ENCODE data around the gene TYW1B. TPM values are rescaled to one million over a fixed set of nuclear protein-coding genes. Genes with fewer than 3 reads are reported as not detected.
A peak's percentile ranks its signal among the peaks of the same experiment; 100 is the strongest.
"Not testable (repeated sequence)": the region's sequence is repeated elsewhere in the genome, so short reads cannot be mapped to it uniquely, and the experiment has no call there.

TYW1B gene
- total RNA-seq, 1 donor from 2014 or later = 2.0 TPM

DNA sequence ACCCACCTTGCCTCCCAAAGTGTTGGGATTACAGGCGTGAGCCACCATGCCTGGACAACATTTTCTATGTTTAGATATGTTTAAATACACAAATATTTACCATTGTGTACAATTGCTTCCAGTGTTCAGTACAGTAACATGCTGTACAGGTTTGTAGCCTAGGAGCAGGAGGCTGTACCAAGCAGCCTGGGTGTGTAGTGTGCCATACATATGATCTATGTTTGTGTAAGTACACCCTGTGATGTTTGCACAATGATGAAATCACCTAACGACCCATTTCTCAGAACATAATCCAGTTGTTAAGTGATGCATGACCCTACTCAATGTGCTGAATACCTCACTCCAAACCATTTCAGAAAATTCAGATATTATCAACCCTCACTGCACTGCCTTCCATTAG lies 24.9 kb upstream of the TYW1B start:
- not testable (repeated sequence) for H3K27ac Mint-ChIP-seq (ENCODE audit: unreplicated experiment); H3K36me3 Mint-ChIP-seq (ENCODE audit: low read depth, unreplicated experiment); H3K79me2 ChIP-seq (ENCODE audit: insufficient read depth, low read length); H3K36me3 ChIP-seq (ENCODE audit: insufficient read depth, low read length); H3K9me3 ChIP-seq (ENCODE audit: insufficient read depth, low read depth, low read length); H3K4me1 Mint-ChIP-seq (ENCODE audit: low read depth, unreplicated experiment); H3K27me3 Mint-ChIP-seq (ENCODE audit: low read depth, unreplicated experiment); H4K20me1 ChIP-seq (ENCODE audit: insufficient read depth, low read length); H3K4me3 Mint-ChIP-seq (ENCODE audit: unreplicated experiment); H2AFZ ChIP-seq (ENCODE audit: low read depth, low read length); H3K9ac ChIP-seq (ENCODE audit: low read length); DNase-seq (ENCODE audit: low read depth); H3K4me1 ChIP-seq (ENCODE audit: insufficient read depth, low read length); H3K27me3 ChIP-seq (ENCODE audit: insufficient read depth, low read length); H3K4me2 ChIP-seq (ENCODE audit: low read length); H3K9me3 Mint-ChIP-seq (ENCODE audit: unreplicated experiment); H3K4me3 ChIP-seq (ENCODE audit: insufficient read depth, low read depth, low read length); H3K27ac ChIP-seq (ENCODE audit: low read depth, low read length); FAIRE-seq

GRCh38 chr7:72850746-72851145 lies 22.7 kb upstream of the TYW1B start:
- not testable (repeated sequence) for H3K9me3 Mint-ChIP-seq (ENCODE audit: unreplicated experiment)

DNA sequence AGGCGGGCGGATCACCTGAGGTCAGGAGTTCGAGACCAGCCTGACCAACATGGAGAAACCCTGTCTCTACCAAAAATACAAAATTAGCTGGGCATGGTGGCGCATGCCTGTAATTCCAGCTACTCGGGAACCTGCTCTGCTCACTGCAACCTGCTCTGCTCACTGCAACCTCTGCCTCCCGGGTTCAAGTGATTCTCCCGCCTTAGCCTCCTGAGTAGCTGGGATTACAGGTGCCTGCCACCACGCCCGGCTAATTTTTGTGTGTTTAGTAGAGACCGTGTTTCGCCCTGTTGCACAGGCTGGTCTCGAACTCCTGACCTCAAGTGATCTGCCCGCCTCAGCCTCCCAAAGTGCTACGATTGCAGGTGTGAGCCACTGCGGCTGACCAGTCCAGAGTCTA lies 16.1 kb upstream of the TYW1B start:
- not testable (repeated sequence) for H3K27ac ChIP-seq (ENCODE audit: low read depth, low read length); FAIRE-seq; H3K27ac Mint-ChIP-seq (ENCODE audit: unreplicated experiment); H4K20me1 ChIP-seq (ENCODE audit: insufficient read depth, low read length); H3K4me1 ChIP-seq (ENCODE audit: insufficient read depth, low read length); H3K79me2 ChIP-seq (ENCODE audit: insufficient read depth, low read length); DNase-seq (ENCODE audit: low read depth); H3K27me3 ChIP-seq (ENCODE audit: insufficient read depth, low read length); H3K9me3 ChIP-seq (ENCODE audit: insufficient read depth, low read depth, low read length); H3K4me1 Mint-ChIP-seq (ENCODE audit: low read depth, unreplicated experiment); H2AFZ ChIP-seq (ENCODE audit: low read depth, low read length); H3K4me3 Mint-ChIP-seq (ENCODE audit: unreplicated experiment); H3K27me3 Mint-ChIP-seq (ENCODE audit: low read depth, unreplicated experiment); H3K36me3 ChIP-seq (ENCODE audit: insufficient read depth, low read length); H3K4me3 ChIP-seq (ENCODE audit: insufficient read depth, low read depth, low read length); H3K4me2 ChIP-seq (ENCODE audit: low read length); H3K9ac ChIP-seq (ENCODE audit: low read length)
- Mint-ChIP-seq H3K36me3 (ENCODE audit: low read depth, unreplicated experiment) (peaks cover 15% of the 10 kb centered on the region), H3K9me3 (ENCODE audit: unreplicated experiment) (peaks cover 11% of the 10 kb centered on the region)

More at GRCh38 chr7:72850746-72851145, 22.7 kb upstream of the TYW1B start:
- not testable (repeated sequence) for H3K79me2 ChIP-seq (ENCODE audit: insufficient read depth, low read length); H3K4me2 ChIP-seq (ENCODE audit: low read length); H2AFZ ChIP-seq (ENCODE audit: low read depth, low read length); H3K9ac ChIP-seq (ENCODE audit: low read length); H3K4me1 Mint-ChIP-seq (ENCODE audit: low read depth, unreplicated experiment); H3K27ac ChIP-seq (ENCODE audit: low read depth, low read length); H3K27me3 ChIP-seq (ENCODE audit: insufficient read depth, low read length); H3K4me3 ChIP-seq (ENCODE audit: insufficient read depth, low read depth, low read length); FAIRE-seq; H3K9me3 ChIP-seq (ENCODE audit: insufficient read depth, low read depth, low read length); H3K4me1 ChIP-seq (ENCODE audit: insufficient read depth, low read length); H3K36me3 ChIP-seq (ENCODE audit: insufficient read depth, low read length); H3K36me3 Mint-ChIP-seq (ENCODE audit: low read depth, unreplicated experiment); H3K27me3 Mint-ChIP-seq (ENCODE audit: low read depth, unreplicated experiment); H4K20me1 ChIP-seq (ENCODE audit: insufficient read depth, low read length); DNase-seq (ENCODE audit: low read depth); H3K4me3 Mint-ChIP-seq (ENCODE audit: unreplicated experiment)
- H3K27ac Mint-ChIP-seq (ENCODE audit: unreplicated experiment) = peak overlapping the region; percentile 48

DNA sequence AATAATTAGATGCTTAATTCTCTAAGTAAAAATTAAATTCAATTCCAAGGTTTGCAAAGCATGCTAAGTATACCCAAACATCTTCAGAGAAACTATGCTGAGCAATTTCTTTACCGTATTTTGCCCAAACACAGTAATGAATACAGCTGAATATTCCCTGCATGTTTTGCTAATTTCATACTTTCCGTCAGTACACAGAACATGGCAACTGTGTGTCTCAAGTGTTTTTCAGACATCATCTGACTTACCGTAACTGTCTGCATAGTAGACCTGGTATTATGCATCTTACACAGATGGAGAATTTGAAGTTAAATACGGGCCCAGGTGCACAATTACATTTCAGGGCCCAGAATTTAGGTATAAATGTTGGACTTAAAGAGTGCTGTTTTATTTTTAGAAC lies 15.2 kb upstream of the TYW1B start:
- not testable (repeated sequence) for H3K4me1 Mint-ChIP-seq (ENCODE audit: low read depth, unreplicated experiment)
- peak; percentile 54 for FAIRE-seq

DNA sequence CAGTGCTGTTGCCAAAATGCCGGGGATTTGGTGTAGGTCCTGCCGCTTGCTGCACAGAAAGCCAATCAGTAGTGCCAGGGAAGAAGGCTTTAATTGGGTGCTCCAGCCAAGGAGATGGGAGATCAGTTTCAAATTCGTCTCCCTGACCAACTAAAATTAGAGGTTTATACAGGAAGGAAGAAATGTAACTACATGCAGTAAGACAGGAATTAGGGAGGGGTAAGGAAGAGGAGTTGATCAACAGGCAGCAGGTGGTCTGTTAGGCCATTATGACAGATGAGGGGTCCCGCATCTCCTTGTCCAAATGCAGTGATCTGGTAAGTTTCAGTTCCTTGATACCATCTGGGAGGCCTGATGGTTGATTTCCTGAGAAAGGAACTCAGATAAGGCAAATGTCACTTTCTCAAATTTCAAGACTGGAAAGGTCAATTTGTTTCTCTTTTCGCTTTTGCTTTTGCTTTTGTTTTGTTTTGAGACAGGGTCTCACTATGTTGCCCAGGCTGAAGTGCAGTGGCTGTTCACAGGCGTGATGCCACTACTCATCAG lies 13.0 kb upstream of the TYW1B start:
- H3K27me3 ChIP-seq (ENCODE audit: insufficient read depth, low read length); DNase-seq (ENCODE audit: low read depth); H3K27ac ChIP-seq (ENCODE audit: low read depth, low read length); H3K27me3 Mint-ChIP-seq (ENCODE audit: low read depth, unreplicated experiment); H3K4me2 ChIP-seq (ENCODE audit: low read length); H3K36me3 ChIP-seq (ENCODE audit: insufficient read depth, low read length); H3K9me3 ChIP-seq (ENCODE audit: insufficient read depth, low read depth, low read length); H3K9ac ChIP-seq (ENCODE audit: low read length); H3K27ac Mint-ChIP-seq (ENCODE audit: unreplicated experiment); FAIRE-seq; H3K4me3 ChIP-seq (ENCODE audit: insufficient read depth, low read depth, low read length); H3K79me2 ChIP-seq (ENCODE audit: insufficient read depth, low read length); H3K4me3 Mint-ChIP-seq (ENCODE audit: unreplicated experiment); H3K4me1 ChIP-seq (ENCODE audit: insufficient read depth, low read length); H2AFZ ChIP-seq (ENCODE audit: low read depth, low read length); H3K4me1 Mint-ChIP-seq (ENCODE audit: low read depth, unreplicated experiment); H4K20me1 ChIP-seq (ENCODE audit: insufficient read depth, low read length): not testable (repeated sequence)
- Mint-ChIP-seq H3K36me3 (ENCODE audit: low read depth, unreplicated experiment) (peaks cover 21% of the 10 kb centered on the region), H3K9me3 (ENCODE audit: unreplicated experiment) (peaks cover 11% of the 10 kb centered on the region)

More for the DNA sequence above, 15.2 kb upstream of the TYW1B start:
- H2AFZ ChIP-seq (ENCODE audit: low read depth, low read length); H3K4me3 Mint-ChIP-seq (ENCODE audit: unreplicated experiment); H3K27ac Mint-ChIP-seq (ENCODE audit: unreplicated experiment); H3K9ac ChIP-seq (ENCODE audit: low read length); H3K27me3 ChIP-seq (ENCODE audit: insufficient read depth, low read length); H3K36me3 ChIP-seq (ENCODE audit: insufficient read depth, low read length); H3K4me3 ChIP-seq (ENCODE audit: insufficient read depth, low read depth, low read length); H3K27ac ChIP-seq (ENCODE audit: low read depth, low read length); H3K27me3 Mint-ChIP-seq (ENCODE audit: low read depth, unreplicated experiment); H3K4me2 ChIP-seq (ENCODE audit: low read length); H3K9me3 ChIP-seq (ENCODE audit: insufficient read depth, low read depth, low read length); H3K79me2 ChIP-seq (ENCODE audit: insufficient read depth, low read length); H4K20me1 ChIP-seq (ENCODE audit: insufficient read depth, low read length); DNase-seq (ENCODE audit: low read depth); H3K4me1 ChIP-seq (ENCODE audit: insufficient read depth, low read length): not testable (repeated sequence)
- peaks cover 15% of the 10 kb centered on the region for H3K36me3 Mint-ChIP-seq (ENCODE audit: low read depth, unreplicated experiment)
- peaks cover 11% of the 10 kb centered on the region for H3K9me3 Mint-ChIP-seq (ENCODE audit: unreplicated experiment)

DNA sequence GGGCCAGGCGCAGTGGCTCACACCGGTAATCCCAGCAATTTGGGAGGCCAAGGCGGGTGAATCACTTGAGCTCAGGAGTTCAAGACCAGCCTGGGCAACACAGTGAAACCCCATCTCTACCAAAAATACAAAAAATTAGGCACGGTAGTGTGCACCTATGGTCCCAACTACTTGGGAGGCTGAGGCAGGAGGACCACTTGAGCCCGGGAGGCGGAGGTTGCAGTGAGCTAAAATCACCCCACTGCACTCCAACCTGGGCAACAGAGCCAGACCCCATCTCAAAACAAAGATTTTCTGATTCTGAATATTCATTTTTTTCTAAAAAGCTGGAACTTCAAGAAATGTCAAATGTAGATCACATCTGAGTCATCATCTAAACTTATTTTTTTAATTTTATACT lies 10.3 kb upstream of the TYW1B start:
- H3K9me3 ChIP-seq (ENCODE audit: insufficient read depth, low read depth, low read length); H3K27me3 Mint-ChIP-seq (ENCODE audit: low read depth, unreplicated experiment); H3K4me2 ChIP-seq (ENCODE audit: low read length); H3K4me1 Mint-ChIP-seq (ENCODE audit: low read depth, unreplicated experiment); FAIRE-seq; H2AFZ ChIP-seq (ENCODE audit: low read depth, low read length); H3K4me1 ChIP-seq (ENCODE audit: insufficient read depth, low read length); H3K9ac ChIP-seq (ENCODE audit: low read length); H3K4me3 Mint-ChIP-seq (ENCODE audit: unreplicated experiment); DNase-seq (ENCODE audit: low read depth); H3K27ac ChIP-seq (ENCODE audit: low read depth, low read length); H3K27ac Mint-ChIP-seq (ENCODE audit: unreplicated experiment); H3K27me3 ChIP-seq (ENCODE audit: insufficient read depth, low read length); H4K20me1 ChIP-seq (ENCODE audit: insufficient read depth, low read length); H3K36me3 ChIP-seq (ENCODE audit: insufficient read depth, low read length); H3K4me3 ChIP-seq (ENCODE audit: insufficient read depth, low read depth, low read length); H3K79me2 ChIP-seq (ENCODE audit: insufficient read depth, low read length): not testable (repeated sequence)
- Mint-ChIP-seq H3K36me3 (ENCODE audit: low read depth, unreplicated experiment) (peaks cover 21% of the 10 kb centered on the region), H3K9me3 (ENCODE audit: unreplicated experiment) (peaks cover 11% of the 10 kb centered on the region)

Data from astrocyte (in vitro differentiated cells and primary cell).